ENCODE results near the gene PARD3B.

The PARD3B gene

GRCh38 chr2:204835786-204836185 lies 290.5 kb downstream of the PARD3B start:
- TF ChIP-seq GABPA (IDR thresholded peaks at IDR 0.05; ENCODE audit: low read depth) (no peak), POLR2AphosphoS5 (IDR thresholded peaks at IDR 0.05; ENCODE audit: low read depth) (no peak), REST (IDR thresholded peaks at IDR 0.05; ENCODE audit: insufficient replicate concordance, low read depth) (no peak), SPI1 (IDR thresholded peaks at IDR 0.05; ENCODE audit: borderline replicate concordance, low read depth) (no peak)
- TF ChIP-seq, protein P1, sequence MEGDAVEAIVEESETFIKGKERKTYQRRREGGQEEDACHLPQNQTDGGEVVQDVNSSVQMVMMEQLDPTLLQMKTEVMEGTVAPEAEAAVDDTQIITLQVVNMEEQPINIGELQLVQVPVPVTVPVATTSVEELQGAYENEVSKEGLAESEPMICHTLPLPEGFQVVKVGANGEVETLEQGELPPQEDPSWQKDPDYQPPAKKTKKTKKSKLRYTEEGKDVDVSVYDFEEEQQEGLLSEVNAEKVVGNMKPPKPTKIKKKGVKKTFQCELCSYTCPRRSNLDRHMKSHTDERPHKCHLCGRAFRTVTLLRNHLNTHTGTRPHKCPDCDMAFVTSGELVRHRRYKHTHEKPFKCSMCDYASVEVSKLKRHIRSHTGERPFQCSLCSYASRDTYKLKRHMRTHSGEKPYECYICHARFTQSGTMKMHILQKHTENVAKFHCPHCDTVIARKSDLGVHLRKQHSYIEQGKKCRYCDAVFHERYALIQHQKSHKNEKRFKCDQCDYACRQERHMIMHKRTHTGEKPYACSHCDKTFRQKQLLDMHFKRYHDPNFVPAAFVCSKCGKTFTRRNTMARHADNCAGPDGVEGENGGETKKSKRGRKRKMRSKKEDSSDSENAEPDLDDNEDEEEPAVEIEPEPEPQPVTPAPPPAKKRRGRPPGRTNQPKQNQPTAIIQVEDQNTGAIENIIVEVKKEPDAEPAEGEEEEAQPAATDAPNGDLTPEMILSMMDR (IDR thresholded peaks at IDR 0.05; ENCODE audit: insufficient read depth, low read length), result no peak
- H3K27ac ChIP-seq (replicated peaks), result no peak overlapping the region
- DNase-seq (ENCODE audit: low read depth in 1 of 2, low spot score in 1 of 2), result no peak
- no peak overlapping the region for H3K4me3 ChIP-seq (replicated peaks; ENCODE audit: insufficient read depth, low read length)
- H3K27me3 ChIP-seq (ENCODE audit: insufficient read depth, poor library complexity, severe bottlenecking), result no peaks in the 10 kb centered on the region

GRCh38 chr2:204840504-204840903 lies 295.2 kb downstream of the PARD3B start:
- DNase-seq (ENCODE audit: low read depth in 1 of 2, low spot score in 1 of 2), result no peak
- H3K27me3 ChIP-seq (ENCODE audit: insufficient read depth, poor library complexity, severe bottlenecking), result no peaks in the 10 kb centered on the region
- no peak overlapping the region for H3K27ac ChIP-seq (replicated peaks)
- no peak overlapping the region for H3K4me3 ChIP-seq (replicated peaks; ENCODE audit: insufficient read depth, low read length)
- TF ChIP-seq, protein P1 (IDR thresholded peaks at IDR 0.05; ENCODE audit: insufficient read depth, low read length), result no peak
- no peak for TF ChIP-seq GABPA (IDR thresholded peaks at IDR 0.05; ENCODE audit: low read depth)
- TF ChIP-seq POLR2AphosphoS5 (IDR thresholded peaks at IDR 0.05; ENCODE audit: low read depth), result no peak
- no peak for TF ChIP-seq SPI1 (IDR thresholded peaks at IDR 0.05; ENCODE audit: borderline replicate concordance, low read depth)
- no peak for TF ChIP-seq REST (IDR thresholded peaks at IDR 0.05; ENCODE audit: insufficient replicate concordance, low read depth)

- no peak overlapping the region for H3K27ac ChIP-seq (replicated peaks)
- no peak for DNase-seq (ENCODE audit: low read depth in 1 of 2, low spot score in 1 of 2)
- TF ChIP-seq, protein P1 (IDR thresholded peaks at IDR 0.05; ENCODE audit: insufficient read depth, low read length), result no peak
- H3K4me3 ChIP-seq (replicated peaks; ENCODE audit: insufficient read depth, low read length), result no peak overlapping the region
- H3K27me3 ChIP-seq (ENCODE audit: insufficient read depth, poor library complexity, severe bottlenecking), result no peaks in the 10 kb centered on the region
Measured at GRCh38 chr2:204842068-204842467, 296.8 kb downstream of the PARD3B start.

GRCh38 chr2:204842661-204843485 lies 297.6 kb downstream of the PARD3B start:
- H3K4me3 ChIP-seq (replicated peaks; ENCODE audit: insufficient read depth, low read length), result no peak overlapping the region
- TF ChIP-seq POLR2AphosphoS5 (IDR thresholded peaks at IDR 0.05; ENCODE audit: low read depth) (no peak), REST (IDR thresholded peaks at IDR 0.05; ENCODE audit: insufficient replicate concordance, low read depth) (no peak), SPI1 (IDR thresholded peaks at IDR 0.05; ENCODE audit: borderline replicate concordance, low read depth) (no peak), GABPA (IDR thresholded peaks at IDR 0.05; ENCODE audit: low read depth) (no peak)
- TF ChIP-seq, protein P1 (IDR thresholded peaks at IDR 0.05; ENCODE audit: insufficient read depth, low read length), result no peak
- no peak overlapping the region for H3K27ac ChIP-seq (replicated peaks)
- no peak for DNase-seq (ENCODE audit: low read depth in 1 of 2, low spot score in 1 of 2)
- no peaks in the 10 kb centered on the region for H3K27me3 ChIP-seq (ENCODE audit: insufficient read depth, poor library complexity, severe bottlenecking)
